ENCODE results near the gene GPER1.

Gene GPER1

GRCh38 chr7:1050956-1051690 lies 36.8 kb upstream of the GPER1 start:
- Histone ChIP-seq H2AFZ (ENCODE audit: low read depth, low read length, severe bottlenecking) (no peak overlapping the region), H3K27me3 (ENCODE audit: low read length) (no peaks in the 10 kb centered on the region), H3K36me3 (ENCODE audit: low read length) (no peaks in the 10 kb centered on the region), H3K9me2 (replicated peaks; ENCODE audit: insufficient read depth, low read length) (no peaks in the 10 kb centered on the region), H3K9ac (ENCODE audit: low read length) (no peak overlapping the region), H3K9me3 (ENCODE audit: insufficient read depth, low read length) (no peaks in the 10 kb centered on the region), H3F3A (ENCODE audit: insufficient read depth) (no peaks in the 10 kb centered on the region), H3K79me2 (ENCODE audit: insufficient read depth, low read length) (no peaks in the 10 kb centered on the region), H3K27ac (ENCODE audit: low read depth, low read length) (no peak overlapping the region), H3K4me3 (ENCODE audit: insufficient read depth, low read length, poor library complexity, severe bottlenecking) (no peak overlapping the region), H3K4me2 (ENCODE audit: low read depth, low read length, poor library complexity, severe bottlenecking) (no peak overlapping the region), H4K20me1 (ENCODE audit: low read depth, low read length) (0 out of 2 replicates have a peak, but pooled peaks cover 4% of the 10 kb centered on the region)
- TF ChIP-seq CTCF (IDR thresholded peaks at IDR 0.05; ENCODE audit: insufficient read depth, low read length, poor library complexity, severe bottlenecking) = no peak
- TF ChIP-seq EZH2phosphoT487 (conservative IDR thresholded peaks at IDR 0.05; ENCODE audit: low read length) = no peak

- Histone ChIP-seq H3K9ac (ENCODE audit: low read length) (no peak overlapping the region), H2AFZ (ENCODE audit: low read depth, low read length, severe bottlenecking) (no peak overlapping the region), H3K36me3 (ENCODE audit: low read length) (no peaks in the 10 kb centered on the region), H3K27ac (ENCODE audit: low read depth, low read length) (no peak overlapping the region), H3F3A (ENCODE audit: insufficient read depth) (no peaks in the 10 kb centered on the region), H3K4me3 (ENCODE audit: insufficient read depth, low read length, poor library complexity, severe bottlenecking) (no peak overlapping the region), H3K27me3 (ENCODE audit: low read length) (no peaks in the 10 kb centered on the region), H3K9me2 (replicated peaks; ENCODE audit: insufficient read depth, low read length) (no peaks in the 10 kb centered on the region), H3K79me2 (ENCODE audit: insufficient read depth, low read length) (no peaks in the 10 kb centered on the region), H3K4me2 (ENCODE audit: low read depth, low read length, poor library complexity, severe bottlenecking) (no peak overlapping the region), H3K9me3 (ENCODE audit: insufficient read depth, low read length) (no peaks in the 10 kb centered on the region), H4K20me1 (ENCODE audit: low read depth, low read length) (0 out of 2 replicates have a peak, but pooled peaks cover 4% of the 10 kb centered on the region)
- TF ChIP-seq CTCF (IDR thresholded peaks at IDR 0.05; ENCODE audit: insufficient read depth, low read length, poor library complexity, severe bottlenecking) (no peak), EZH2phosphoT487 (conservative IDR thresholded peaks at IDR 0.05; ENCODE audit: low read length) (no peak)
Observed at GRCh38 chr7:1052031-1052818, 35.7 kb upstream of the GPER1 start.

GRCh38 chr7:1053002-1053411 lies 34.9 kb upstream of the GPER1 start:
- no peak for TF ChIP-seq CTCF (IDR thresholded peaks at IDR 0.05; ENCODE audit: insufficient read depth, low read length, poor library complexity, severe bottlenecking)
- TF ChIP-seq EZH2phosphoT487 (conservative IDR thresholded peaks at IDR 0.05; ENCODE audit: low read length) = no peak
- no peaks in the 10 kb centered on the region for H3K79me2 ChIP-seq (ENCODE audit: insufficient read depth, low read length)
- no peaks in the 10 kb centered on the region for H3K27me3 ChIP-seq (ENCODE audit: low read length)
- 0 out of 2 replicates have a peak, but pooled peaks cover 4% of the 10 kb centered on the region for H4K20me1 ChIP-seq (ENCODE audit: low read depth, low read length)
- no peaks in the 10 kb centered on the region for H3K9me3 ChIP-seq (ENCODE audit: insufficient read depth, low read length)
- no peaks in the 10 kb centered on the region for H3F3A ChIP-seq (ENCODE audit: insufficient read depth)
- H3K27ac ChIP-seq (ENCODE audit: low read depth, low read length) = no peak overlapping the region
- H3K36me3 ChIP-seq (ENCODE audit: low read length) = no peaks in the 10 kb centered on the region
- H3K9me2 ChIP-seq (replicated peaks; ENCODE audit: insufficient read depth, low read length) = no peaks in the 10 kb centered on the region
- H3K4me2 ChIP-seq (ENCODE audit: low read depth, low read length, poor library complexity, severe bottlenecking) = no peak overlapping the region
- H3K9ac ChIP-seq (ENCODE audit: low read length) = no peak overlapping the region
- no peak overlapping the region for H3K4me3 ChIP-seq (ENCODE audit: insufficient read depth, low read length, poor library complexity, severe bottlenecking)
- H2AFZ ChIP-seq (ENCODE audit: low read depth, low read length, severe bottlenecking) = no peak overlapping the region

All from SU-DHL-6 (cell line).